Measurements from ENCODE around the gene CCDC102B.

The CCDC102B gene

DNA sequence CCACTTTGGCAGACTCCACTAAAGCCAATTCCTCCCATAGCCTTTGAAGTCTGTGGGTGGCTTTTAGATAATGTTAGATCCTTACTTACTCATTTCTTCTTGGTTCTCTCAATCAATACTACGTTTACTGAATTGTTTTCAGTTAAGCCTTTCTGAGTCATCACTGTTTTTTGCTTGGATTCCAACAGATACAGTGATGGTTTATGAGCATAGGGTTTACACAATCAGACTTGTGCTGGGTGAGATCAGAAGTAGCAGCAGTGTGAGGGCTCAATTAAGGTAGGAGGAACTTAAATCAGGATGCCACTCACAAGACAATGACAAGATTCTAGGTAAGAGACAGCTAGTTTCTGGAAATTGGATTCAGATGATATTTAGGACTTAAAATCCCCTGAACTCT lies 305.1 kb downstream of the CCDC102B start:
- TF ChIP-seq, protein P1, sequence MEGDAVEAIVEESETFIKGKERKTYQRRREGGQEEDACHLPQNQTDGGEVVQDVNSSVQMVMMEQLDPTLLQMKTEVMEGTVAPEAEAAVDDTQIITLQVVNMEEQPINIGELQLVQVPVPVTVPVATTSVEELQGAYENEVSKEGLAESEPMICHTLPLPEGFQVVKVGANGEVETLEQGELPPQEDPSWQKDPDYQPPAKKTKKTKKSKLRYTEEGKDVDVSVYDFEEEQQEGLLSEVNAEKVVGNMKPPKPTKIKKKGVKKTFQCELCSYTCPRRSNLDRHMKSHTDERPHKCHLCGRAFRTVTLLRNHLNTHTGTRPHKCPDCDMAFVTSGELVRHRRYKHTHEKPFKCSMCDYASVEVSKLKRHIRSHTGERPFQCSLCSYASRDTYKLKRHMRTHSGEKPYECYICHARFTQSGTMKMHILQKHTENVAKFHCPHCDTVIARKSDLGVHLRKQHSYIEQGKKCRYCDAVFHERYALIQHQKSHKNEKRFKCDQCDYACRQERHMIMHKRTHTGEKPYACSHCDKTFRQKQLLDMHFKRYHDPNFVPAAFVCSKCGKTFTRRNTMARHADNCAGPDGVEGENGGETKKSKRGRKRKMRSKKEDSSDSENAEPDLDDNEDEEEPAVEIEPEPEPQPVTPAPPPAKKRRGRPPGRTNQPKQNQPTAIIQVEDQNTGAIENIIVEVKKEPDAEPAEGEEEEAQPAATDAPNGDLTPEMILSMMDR (IDR thresholded peaks at IDR 0.05), result no peak

All from LNCAP (cell line).